ENCODE results near the gene ACTL8. TPM values are rescaled to one million over a fixed set of nuclear protein-coding genes. Genes with fewer than 3 reads are reported as not detected.

ACTL8 gene
- polyA plus RNA-seq, 1 experiment, result not detected

DNA sequence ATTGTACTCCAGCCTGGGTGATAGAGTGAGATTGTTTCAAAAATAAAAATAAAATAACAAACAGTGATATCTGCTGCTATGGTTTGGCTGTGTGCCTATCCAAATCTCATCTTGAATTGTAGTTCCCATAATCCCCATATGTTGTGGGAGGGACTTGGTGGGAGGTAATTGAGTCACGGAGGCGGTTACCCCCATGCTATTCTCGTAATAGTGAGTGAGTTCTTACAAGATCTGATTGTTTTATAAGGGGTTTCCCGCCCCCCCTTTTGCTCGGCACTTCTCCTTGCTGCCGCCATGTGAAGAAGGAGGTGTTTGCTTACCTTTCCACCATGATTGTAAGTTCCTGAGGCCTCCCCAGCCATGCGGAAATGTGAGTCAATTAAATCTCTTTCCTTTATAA lies 47.8 kb downstream of the ACTL8 start:
- POLR2A ChIA-PET, result no interaction called here
- DNase-seq (ENCODE audit: low read depth, low spot score), result no peak
- H3K27ac ChIP-seq (ENCODE audit: low read depth, low read length), result no peak overlapping the region
- TF ChIP-seq, protein P1, sequence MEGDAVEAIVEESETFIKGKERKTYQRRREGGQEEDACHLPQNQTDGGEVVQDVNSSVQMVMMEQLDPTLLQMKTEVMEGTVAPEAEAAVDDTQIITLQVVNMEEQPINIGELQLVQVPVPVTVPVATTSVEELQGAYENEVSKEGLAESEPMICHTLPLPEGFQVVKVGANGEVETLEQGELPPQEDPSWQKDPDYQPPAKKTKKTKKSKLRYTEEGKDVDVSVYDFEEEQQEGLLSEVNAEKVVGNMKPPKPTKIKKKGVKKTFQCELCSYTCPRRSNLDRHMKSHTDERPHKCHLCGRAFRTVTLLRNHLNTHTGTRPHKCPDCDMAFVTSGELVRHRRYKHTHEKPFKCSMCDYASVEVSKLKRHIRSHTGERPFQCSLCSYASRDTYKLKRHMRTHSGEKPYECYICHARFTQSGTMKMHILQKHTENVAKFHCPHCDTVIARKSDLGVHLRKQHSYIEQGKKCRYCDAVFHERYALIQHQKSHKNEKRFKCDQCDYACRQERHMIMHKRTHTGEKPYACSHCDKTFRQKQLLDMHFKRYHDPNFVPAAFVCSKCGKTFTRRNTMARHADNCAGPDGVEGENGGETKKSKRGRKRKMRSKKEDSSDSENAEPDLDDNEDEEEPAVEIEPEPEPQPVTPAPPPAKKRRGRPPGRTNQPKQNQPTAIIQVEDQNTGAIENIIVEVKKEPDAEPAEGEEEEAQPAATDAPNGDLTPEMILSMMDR (IDR thresholded peaks at IDR 0.05; ENCODE audit: low read depth, low read length), result no peak
- H3K27me3 ChIP-seq (ENCODE audit: control insufficient read depth, insufficient read depth, low read length), result peaks cover 6% of the 10 kb centered on the region
- H3K4me3 ChIP-seq (ENCODE audit: low read depth, low read length), result no peak overlapping the region
- CTCF ChIA-PET, result no interaction called here
- H3K9me3 ChIP-seq (ENCODE audit: control insufficient read depth, insufficient read depth, low read length), result no peaks in the 10 kb centered on the region

DNA sequence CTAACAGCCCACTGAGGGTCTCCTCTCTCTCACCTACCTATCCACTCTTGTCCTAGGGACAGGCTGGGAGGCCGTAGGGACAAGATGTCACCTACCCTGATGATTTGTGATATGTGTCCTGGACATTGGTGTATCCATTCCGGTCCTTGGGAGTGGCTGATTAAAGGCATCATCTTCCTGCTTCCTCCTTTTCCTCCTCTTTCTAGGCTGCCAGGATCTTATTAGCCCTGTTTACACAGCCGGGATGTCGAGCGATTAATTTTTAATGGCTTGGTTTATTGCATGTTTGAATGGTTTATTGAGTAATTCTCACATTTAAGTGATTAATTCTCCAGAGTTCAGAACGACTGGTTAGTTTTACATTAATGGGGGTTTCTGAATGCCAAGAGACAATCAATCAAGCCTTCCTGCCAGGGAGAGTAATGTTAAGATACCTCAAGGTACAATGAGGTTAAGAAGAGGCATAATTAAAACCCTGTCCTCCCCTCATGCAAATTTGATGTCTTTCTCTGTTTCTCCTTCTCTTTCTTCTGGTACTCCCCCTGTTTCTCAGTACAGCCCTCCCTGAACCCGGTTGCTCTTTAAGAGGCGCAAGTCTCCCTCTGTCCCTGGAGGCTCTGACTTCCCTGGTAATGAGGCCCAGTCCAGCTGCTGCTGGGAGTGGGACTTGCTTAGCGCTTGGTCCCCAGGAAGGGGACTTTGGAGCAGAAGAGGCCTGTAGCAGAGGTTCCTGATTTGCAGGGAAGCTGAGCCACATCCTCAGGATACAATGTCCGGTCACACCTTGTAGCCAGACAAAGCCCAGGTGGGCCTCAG lies 50.9 kb downstream of the ACTL8 start:
- Histone ChIP-seq H3K4me3 (ENCODE audit: low read depth, low read length) (no peak overlapping the region), H3K27me3 (ENCODE audit: control insufficient read depth, insufficient read depth, low read length) (peaks cover 8% of the 10 kb centered on the region), H3K27ac (ENCODE audit: low read depth, low read length) (no peak overlapping the region), H3K9me3 (ENCODE audit: control insufficient read depth, insufficient read depth, low read length) (no peaks in the 10 kb centered on the region)
- CTCF ChIA-PET, result no interaction called here
- no peak for DNase-seq (ENCODE audit: low read depth, low spot score)
- POLR2A ChIA-PET, result no interaction called here
- TF ChIP-seq, protein P1 (IDR thresholded peaks at IDR 0.05; ENCODE audit: low read depth, low read length), result no peak

DNA sequence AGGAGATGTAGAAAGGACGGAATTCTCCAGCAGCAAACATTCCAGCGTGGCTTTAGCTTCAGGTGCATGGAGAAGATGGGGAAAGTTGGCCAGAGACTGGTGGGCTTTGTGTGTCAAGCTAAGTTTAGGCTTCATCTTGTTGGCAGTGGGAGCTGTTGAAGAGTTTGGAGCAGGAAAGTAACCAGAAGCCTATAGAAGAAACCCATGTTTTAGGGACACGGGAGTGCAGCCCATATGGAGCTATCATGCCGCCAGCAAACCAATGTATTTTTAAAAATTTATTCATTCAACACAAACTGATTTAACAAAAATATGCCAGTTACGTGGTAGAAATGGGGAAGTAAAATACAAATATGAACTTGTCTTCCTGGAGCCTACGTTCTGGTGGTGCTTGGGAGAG lies 53.7 kb downstream of the ACTL8 start:
- CTCF ChIA-PET, result no interaction called here
- Histone ChIP-seq H3K27ac (ENCODE audit: low read depth, low read length) (no peak overlapping the region), H3K4me3 (ENCODE audit: low read depth, low read length) (no peak overlapping the region), H3K27me3 (ENCODE audit: control insufficient read depth, insufficient read depth, low read length) (peaks cover 8% of the 10 kb centered on the region), H3K9me3 (ENCODE audit: control insufficient read depth, insufficient read depth, low read length) (no peaks in the 10 kb centered on the region)
- no peak for DNase-seq (ENCODE audit: low read depth, low spot score)
- TF ChIP-seq, protein P1 (IDR thresholded peaks at IDR 0.05; ENCODE audit: low read depth, low read length), result no peak
- POLR2A ChIA-PET, result no interaction called here

DNA sequence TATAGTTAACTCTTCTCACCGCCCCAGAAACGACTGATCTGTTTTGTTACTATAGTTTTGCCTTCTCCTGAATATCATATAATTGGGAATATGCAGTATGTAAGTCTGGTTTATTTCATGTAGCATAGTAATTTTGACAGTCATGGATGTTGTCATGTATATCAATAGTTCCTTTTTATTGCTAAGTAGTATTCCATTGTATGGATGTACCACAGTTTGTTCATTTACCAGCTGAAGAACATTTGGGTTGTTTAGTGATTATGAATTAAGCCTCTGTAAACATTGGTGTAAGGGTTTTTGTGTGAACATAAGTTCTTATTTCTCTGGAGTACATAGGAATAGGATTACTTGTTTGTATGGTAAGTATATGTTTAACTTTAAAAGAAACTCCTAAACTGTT lies 55.5 kb downstream of the ACTL8 start:
- peaks cover 8% of the 10 kb centered on the region for H3K27me3 ChIP-seq (ENCODE audit: control insufficient read depth, insufficient read depth, low read length)
- no peak overlapping the region for H3K27ac ChIP-seq (ENCODE audit: low read depth, low read length)
- ChIA-PET POLR2A (no interaction called here), CTCF (no interaction called here)
- no peak for DNase-seq (ENCODE audit: low read depth, low spot score)
- no peaks in the 10 kb centered on the region for H3K9me3 ChIP-seq (ENCODE audit: control insufficient read depth, insufficient read depth, low read length)
- TF ChIP-seq, protein P1 (IDR thresholded peaks at IDR 0.05; ENCODE audit: low read depth, low read length), result no peak
- no peak overlapping the region for H3K4me3 ChIP-seq (ENCODE audit: low read depth, low read length)

DNA sequence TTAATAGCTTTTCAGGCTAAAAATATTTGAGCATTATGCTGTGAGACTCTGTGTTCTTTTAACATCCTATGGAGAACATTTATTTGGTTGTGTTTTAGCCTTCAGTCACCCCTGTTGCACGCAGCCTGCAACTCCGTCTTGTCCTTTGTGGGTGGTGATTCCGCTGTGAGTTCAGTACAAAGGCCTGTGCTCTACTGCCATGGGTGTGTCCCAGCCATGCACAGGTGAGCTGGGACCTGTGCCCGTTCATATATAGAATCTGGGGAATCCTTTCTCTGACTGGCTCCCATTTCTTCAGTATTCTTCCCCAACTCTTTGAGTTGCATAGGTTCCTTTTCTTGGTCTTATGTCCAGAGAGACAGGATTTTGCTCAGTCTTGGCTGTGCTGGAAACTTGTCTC lies 61.4 kb downstream of the ACTL8 start:
- TF ChIP-seq, protein P1 (IDR thresholded peaks at IDR 0.05; ENCODE audit: low read depth, low read length), result no peak
- DNase-seq (ENCODE audit: low read depth, low spot score), result no peak
- Histone ChIP-seq H3K4me3 (ENCODE audit: low read depth, low read length) (no peak overlapping the region), H3K9me3 (ENCODE audit: control insufficient read depth, insufficient read depth, low read length) (no peaks in the 10 kb centered on the region), H3K27ac (ENCODE audit: low read depth, low read length) (no peak overlapping the region), H3K27me3 (ENCODE audit: control insufficient read depth, insufficient read depth, low read length) (peaks cover 8% of the 10 kb centered on the region)
- ChIA-PET CTCF (interaction anchor here (1.0 to 1.2 kb wide), 2 partner anchors 10 to 155 kb away, joined by 4 to 5 read pairs; no protein-coding TSS in a partner anchor), POLR2A (no interaction called here)
